Fibroblast of pulmonary artery (primary cell): ENCODE data around the gene CTU2.
A peak's percentile ranks its signal among the peaks of the same experiment; 100 is the strongest.

ENCODE experiments used
- DNase-seq: peaks from one replicate; pipeline ENCODE4 v3.0.0-alpha.2; 2010; ENCODE audit warnings: low read depth
- H3K4me3 ChIP-seq: replicated peaks from 2 replicates; pipeline ENCODE4 v1.5.1; 2011; ENCODE audit warnings: low read depth, mild to moderate bottlenecking, control low read depth, low read length, moderate library complexity
- TF ChIP-seq, protein P1 (sequence below): IDR thresholded peaks from 2 replicates; pipeline ENCODE4 v1.5.1; 2011; ENCODE audit warnings: mild to moderate bottlenecking, control low read depth, low read length, inconsistent platforms; ENCODE audit errors: missing control alignments

The CTU2 gene

GRCh38 chr16:88735121-88735520 lies 28.8 kb downstream of the CTU2 start:
- no peak for DNase-seq

GRCh38 chr16:88735616-88736015 lies 29.3 kb downstream of the CTU2 start:
- TF ChIP-seq, protein P1, sequence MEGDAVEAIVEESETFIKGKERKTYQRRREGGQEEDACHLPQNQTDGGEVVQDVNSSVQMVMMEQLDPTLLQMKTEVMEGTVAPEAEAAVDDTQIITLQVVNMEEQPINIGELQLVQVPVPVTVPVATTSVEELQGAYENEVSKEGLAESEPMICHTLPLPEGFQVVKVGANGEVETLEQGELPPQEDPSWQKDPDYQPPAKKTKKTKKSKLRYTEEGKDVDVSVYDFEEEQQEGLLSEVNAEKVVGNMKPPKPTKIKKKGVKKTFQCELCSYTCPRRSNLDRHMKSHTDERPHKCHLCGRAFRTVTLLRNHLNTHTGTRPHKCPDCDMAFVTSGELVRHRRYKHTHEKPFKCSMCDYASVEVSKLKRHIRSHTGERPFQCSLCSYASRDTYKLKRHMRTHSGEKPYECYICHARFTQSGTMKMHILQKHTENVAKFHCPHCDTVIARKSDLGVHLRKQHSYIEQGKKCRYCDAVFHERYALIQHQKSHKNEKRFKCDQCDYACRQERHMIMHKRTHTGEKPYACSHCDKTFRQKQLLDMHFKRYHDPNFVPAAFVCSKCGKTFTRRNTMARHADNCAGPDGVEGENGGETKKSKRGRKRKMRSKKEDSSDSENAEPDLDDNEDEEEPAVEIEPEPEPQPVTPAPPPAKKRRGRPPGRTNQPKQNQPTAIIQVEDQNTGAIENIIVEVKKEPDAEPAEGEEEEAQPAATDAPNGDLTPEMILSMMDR = no peak
- no peak for DNase-seq
- H3K4me3 ChIP-seq = no peak overlapping the region

More at GRCh38 chr16:88735121-88735520, 28.8 kb downstream of the CTU2 start:
- H3K4me3 ChIP-seq = no peak overlapping the region
- TF ChIP-seq, protein P1 = no peak

- H3K4me3 ChIP-seq = no peak overlapping the region
- TF ChIP-seq, protein P1 = no peak
- DNase-seq = no peak
Measured at GRCh38 chr16:88736088-88736487, 29.8 kb downstream of the CTU2 start.

GRCh38 chr16:88736496-88736895 lies 30.2 kb downstream of the CTU2 start:
- DNase-seq = no peak
- TF ChIP-seq, protein P1 = no peak
- H3K4me3 ChIP-seq = no peak overlapping the region

- no peak overlapping the region for H3K4me3 ChIP-seq
- TF ChIP-seq, protein P1 = peak; percentile 54
Measured at GRCh38 chr16:88737298-88738150, 31.2 kb downstream of the CTU2 start.

DNA sequence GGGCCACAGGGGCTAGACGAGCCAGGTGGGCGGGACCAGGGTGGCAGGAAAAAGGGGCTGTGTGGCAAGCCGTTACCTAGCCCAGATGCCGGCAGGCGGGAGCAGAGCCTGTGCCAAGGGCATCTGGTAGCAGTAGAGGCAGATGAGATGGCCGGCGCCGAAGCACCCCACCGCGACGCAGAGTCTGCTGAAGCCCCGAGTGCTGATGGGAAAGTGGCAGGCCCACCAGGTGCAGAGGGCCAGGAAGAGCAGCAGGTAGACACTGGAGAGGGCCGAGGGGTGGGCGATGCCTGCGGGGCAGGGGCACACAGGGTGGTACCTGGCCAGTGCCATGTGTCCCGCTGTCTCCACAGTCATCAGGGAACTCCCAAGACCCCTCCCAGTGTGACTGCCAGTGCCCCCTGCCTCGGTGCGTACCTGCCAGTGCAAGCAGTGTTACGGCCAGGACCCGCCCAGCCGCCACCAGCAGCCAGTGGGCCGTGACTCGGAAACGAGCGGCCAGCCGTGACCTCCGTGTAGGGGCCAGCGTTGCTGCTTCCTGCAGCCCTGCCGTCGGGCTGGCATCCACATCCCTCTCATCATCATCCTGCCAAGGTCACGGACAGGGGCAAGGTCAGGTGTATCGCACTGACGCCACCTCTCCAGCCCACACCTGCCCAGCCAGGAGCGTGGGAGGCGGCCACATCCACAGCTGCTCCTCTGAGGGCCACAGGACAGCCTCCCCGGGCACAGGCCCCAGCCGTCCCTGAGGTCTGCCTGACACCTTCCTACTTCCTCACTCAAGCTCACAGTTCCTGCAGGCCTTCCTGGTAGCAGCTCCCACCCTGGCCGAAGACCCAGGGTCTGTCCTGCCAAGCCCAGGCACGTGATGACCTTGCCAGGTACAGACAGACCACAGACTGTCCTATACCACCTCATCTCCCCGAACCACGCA lies 32.1 kb downstream of the CTU2 start:
- DNase-seq = no peak

More at GRCh38 chr16:88737298-88738150, 31.2 kb downstream of the CTU2 start:
- peak; percentile 68 for DNase-seq

More for the DNA sequence above, 32.1 kb downstream of the CTU2 start:
- no peak overlapping the region for H3K4me3 ChIP-seq
- TF ChIP-seq, protein P1 = no peak
